ENCODE results near the gene VPS25. TPM values are rescaled to one million over a fixed set of nuclear protein-coding genes. Genes with fewer than 3 reads are reported as not detected.

VPS25 gene
- total and polyA plus RNA-seq, 9 of the 15 experiments (the other 6 are each of a cell fraction or from before 2014, with no cell fraction given): 123 to 352 (median 180) TPM

DNA sequence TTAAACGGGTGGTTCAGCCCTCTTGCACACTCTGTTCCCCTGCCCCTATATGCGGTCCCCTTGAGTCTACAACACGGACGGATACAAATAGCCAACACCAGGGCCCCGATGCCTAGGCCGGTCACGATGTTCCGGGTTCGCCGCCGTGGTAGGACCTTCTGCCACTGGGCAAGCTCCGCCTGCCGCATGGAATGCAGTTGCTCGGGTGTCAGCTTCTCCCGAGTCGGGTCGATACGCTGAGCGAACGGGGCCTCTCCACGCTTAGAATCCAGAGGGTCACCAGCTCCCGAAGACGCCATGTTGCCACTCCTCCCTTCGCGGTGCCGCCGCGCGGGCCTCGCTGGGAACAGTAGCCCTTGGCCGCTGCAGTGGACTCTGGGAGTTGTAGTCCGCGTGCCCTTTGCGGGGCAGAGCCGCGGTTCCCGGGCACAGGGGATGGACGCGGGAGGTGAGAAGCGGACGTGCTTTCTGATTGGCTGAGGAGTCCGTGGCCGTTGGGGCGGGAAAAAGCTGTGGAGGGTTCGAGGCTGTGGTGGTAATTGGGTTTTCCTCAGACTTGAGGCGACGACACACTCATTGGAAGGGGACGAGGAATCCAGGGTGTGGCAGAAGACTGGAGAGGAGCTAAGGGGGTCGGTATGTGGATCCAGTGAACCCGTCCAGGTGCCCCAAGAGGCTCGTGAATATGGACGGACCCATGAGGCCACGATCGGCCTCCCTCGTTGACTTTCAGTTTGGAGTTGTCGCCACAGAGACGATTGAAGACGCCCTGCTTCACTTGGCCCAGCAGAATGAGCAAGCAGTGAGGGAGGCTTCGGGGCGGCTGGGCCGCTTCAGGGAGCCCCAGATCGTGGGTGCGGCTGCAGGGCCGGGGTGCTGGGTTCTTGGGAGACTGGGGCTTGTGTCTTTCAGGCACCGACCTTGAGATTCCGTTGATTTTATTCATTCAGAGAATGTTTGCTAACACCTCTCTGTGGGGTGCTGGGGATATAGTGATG, 25.4 kb downstream of the VPS25 start, which contains the start of the genes CNTD1 and COA3 (continued):
- TF ChIP-seq EP400 (IDR thresholded peaks at IDR 0.05) (peak; percentile 74; the same call in 1 of the 2 replicates), RBM25 (IDR thresholded peaks at IDR 0.05; ENCODE audit: low read depth, low read length, severe bottlenecking) (peak; percentile 54), ZNF77 (CRISPR knock-in tag; IDR thresholded peaks at IDR 0.05) (no peak), SMARCE1 (IDR thresholded peaks at IDR 0.05) (no peak), PCBP1 (IDR thresholded peaks at IDR 0.05; ENCODE audit: low read depth, low read length, poor library complexity, severe bottlenecking) (no peak), MCM2 (IDR thresholded peaks at IDR 0.05; ENCODE audit: low read depth) (no peak), ZNF436 (CRISPR knock-in tag; IDR thresholded peaks at IDR 0.05) (no peak), NONO (IDR thresholded peaks at IDR 0.05; ENCODE audit: low read depth in 2 of 2, low read length in 1 of 2) (peak in 1 of 2 experiments; percentile 57; a peak in 1 of 4 replicates)
- TF ChIP-seq, protein P1, sequence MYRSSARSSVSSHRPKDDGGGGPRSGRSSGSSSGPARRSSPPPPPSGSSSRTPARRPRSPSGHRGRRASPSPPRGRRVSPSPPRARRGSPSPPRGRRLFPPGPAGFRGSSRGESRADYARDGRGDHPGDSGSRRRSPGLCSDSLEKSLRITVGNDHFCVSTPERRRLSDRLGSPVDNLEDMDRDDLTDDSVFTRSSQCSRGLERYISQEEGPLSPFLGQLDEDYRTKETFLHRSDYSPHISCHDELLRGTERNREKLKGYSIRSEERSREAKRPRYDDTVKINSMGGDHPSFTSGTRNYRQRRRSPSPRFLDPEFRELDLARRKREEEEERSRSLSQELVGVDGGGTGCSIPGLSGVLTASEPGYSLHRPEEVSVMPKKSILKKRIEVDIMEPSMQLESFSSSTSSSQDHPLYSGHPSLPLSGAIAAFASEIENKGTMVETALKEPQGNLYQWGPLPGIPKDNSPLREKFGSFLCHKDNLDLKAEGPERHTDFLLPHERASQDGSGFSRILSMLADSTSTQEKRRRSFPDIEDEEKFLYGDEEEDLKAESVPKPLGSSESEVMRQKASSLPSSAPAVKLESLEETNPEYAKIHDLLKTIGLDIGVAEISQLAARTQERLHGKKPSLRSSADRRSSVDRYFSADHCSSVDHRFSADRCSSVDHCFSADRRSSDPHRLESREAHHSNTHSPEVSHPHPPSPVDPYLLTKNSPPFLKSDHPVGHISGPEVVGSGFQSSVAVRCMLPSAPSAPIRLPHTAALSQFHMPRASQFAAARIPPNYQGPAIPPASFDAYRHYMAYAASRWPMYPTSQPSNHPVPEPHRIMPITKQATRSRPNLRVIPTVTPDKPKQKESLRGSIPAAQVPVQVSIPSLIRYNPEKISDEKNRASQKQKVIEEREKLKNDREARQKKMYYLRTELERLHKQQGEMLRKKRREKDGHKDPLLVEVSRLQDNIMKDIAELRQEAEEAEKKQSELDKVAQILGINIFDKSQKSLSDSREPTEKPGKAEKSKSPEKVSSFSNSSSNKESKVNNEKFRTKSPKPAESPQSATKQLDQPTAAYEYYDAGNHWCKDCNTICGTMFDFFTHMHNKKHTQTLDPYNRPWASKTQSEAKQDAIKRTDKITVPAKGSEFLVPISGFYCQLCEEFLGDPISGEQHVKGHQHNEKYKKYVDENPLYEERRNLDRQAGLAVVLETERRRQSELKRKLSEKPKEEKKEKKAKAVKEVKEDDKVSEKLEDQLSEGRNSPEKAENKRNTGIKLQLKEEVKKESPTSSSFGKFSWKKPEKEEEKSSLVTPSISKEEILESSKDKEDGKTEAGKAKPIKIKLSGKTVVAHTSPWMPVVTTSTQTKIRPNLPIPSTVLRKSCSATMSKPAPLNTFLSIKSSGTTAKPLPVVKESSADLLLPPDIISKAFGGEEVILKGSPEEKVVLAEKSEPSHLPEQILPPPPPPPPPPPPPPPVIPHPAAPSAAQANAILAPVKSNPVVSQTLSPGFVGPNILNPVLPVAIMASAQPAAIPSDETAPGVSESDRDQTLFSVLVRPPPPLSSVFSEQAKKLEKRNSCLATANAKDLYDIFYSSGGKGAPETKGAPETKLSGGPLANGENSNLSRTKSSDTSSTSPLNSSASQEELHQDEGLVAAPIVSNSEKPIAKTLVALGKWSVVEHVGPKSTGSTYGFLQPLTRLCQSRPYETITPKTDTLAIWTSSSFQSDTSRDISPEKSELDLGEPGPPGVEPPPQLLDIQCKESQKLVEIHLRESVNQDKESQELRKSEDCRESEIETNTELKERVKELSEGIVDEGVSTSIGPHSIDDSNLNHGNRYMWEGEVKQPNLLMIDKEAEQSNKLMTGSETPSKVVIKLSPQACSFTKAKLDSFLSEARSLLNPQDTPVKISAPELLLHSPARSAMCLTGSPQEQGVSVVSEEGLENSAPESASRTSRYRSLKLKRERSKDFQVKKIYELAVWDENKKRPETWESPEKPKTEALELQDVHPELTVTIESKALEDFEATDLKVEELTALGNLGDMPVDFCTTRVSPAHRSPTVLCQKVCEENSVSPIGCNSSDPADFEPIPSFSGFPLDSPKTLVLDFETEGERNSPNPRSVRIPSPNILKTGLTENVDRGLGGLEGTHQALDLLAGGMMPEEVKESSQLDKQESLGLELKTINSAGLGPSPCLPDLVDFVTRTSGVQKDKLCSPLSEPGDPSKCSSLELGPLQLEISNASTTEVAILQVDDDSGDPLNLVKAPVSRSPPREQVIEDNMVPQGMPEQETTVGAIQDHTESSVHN (IDR thresholded peaks at IDR 0.05; ENCODE audit: borderline replicate concordance in 1 of 2, low read depth in 1 of 2): no peak
- TF ChIP-seq, protein P2, sequence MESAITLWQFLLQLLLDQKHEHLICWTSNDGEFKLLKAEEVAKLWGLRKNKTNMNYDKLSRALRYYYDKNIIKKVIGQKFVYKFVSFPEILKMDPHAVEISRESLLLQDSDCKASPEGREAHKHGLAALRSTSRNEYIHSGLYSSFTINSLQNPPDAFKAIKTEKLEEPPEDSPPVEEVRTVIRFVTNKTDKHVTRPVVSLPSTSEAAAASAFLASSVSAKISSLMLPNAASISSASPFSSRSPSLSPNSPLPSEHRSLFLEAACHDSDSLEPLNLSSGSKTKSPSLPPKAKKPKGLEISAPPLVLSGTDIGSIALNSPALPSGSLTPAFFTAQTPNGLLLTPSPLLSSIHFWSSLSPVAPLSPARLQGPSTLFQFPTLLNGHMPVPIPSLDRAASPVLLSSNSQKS (CRISPR knock-in tag; IDR thresholded peaks at IDR 0.05): no peak
- TF ChIP-seq, protein P3, sequence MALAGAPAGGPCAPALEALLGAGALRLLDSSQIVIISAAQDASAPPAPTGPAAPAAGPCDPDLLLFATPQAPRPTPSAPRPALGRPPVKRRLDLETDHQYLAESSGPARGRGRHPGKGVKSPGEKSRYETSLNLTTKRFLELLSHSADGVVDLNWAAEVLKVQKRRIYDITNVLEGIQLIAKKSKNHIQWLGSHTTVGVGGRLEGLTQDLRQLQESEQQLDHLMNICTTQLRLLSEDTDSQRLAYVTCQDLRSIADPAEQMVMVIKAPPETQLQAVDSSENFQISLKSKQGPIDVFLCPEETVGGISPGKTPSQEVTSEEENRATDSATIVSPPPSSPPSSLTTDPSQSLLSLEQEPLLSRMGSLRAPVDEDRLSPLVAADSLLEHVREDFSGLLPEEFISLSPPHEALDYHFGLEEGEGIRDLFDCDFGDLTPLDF (CRISPR knock-in tag; IDR thresholded peaks at IDR 0.05): peak; percentile 83
